SHP77 (cell line): ENCODE data around the gene LNX2.

Source experiments
- DNase-seq, 2 experiments: peaks; one replicate each; lab custom pipeline; 2025; lab: John Stamatoyannopoulos, UW

LNX2 gene

DNA sequence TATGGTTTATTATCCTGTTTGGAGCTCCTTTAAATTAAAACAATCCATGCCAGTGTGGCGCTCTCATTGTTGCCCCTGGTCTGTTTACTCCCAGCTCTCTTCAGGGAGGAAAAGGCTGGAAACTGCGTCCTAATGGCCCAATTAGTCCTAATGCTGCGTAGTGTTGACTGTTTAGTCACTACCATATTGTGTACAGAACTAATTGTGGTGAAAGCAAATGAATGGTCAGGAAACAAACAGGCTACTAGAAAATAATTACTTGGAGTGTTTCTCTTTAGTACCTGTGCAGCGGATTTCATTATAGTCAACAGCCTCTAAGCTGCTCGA lies 115.5 kb downstream of the LNX2 start:
- DNase-seq, result no peak

- DNase-seq, result no peak
Measured at GRCh38 chr13:27504128-27504867, 116.0 kb downstream of the LNX2 start.

DNA sequence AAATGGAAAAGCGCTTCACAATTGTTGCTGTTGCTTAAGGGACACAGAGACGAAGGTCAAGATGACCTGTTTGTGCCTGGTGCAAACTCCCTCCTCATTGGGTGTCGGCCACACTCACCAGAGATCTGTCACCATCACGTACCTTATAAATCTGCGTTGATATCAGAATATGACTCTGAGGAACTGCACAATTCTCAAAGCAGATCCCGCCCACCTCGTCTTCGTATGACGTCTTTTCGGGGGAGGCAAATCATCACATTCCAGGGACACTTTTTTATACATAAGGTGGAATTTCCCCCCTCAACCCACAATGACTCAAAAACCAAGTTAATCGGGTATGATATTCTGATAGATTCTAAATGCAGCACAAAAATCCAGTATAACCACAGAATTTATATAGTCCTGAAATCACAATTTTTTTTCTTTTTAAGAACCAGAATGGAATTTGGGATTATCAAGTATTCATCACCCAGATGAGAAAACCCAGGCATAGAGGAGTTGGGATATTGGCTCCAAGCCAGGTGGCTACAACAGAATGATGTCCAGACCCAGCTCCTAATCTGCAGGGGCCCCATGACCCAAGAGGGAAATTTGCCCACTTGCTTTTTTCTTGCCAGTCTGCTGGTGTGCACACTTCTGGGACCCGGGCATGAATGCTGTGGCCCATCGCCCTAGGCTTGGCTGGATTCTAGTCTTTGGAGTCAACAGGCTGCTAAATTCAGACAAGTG lies 119.4 kb downstream of the LNX2 start:
- no peak for DNase-seq

DNA sequence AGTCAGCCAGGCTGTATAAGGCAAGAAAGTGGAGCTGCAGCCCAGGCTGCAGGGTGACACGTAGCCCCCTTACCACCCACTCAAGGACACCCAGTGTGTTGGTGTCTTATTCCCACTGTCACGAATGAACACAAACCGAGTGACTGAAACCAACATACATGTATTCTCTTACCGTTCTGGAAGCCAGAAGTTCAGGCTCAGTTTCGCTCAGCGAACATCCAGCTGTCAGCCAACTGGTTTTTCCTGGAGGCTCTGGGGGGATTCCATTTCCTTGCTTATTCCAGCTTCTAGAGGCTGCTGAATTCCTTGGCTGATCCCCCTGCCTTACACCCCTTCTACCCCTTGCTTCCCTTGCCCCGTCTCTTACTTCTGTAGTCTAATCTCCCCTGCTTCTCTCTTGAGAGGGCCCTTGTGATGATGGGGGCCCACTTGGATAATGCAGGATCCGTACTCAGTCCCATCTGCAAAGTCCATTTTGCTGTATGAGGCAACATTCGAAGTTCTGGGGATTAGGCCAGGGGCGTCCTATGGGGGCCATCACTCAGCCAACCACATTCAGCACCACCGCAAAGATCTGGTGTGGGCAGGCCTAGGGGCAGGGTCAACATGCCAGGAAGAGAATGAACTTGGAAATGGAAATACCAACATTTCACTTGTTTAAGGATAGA lies 122.6 kb downstream of the LNX2 start:
- no peak for DNase-seq

DNA sequence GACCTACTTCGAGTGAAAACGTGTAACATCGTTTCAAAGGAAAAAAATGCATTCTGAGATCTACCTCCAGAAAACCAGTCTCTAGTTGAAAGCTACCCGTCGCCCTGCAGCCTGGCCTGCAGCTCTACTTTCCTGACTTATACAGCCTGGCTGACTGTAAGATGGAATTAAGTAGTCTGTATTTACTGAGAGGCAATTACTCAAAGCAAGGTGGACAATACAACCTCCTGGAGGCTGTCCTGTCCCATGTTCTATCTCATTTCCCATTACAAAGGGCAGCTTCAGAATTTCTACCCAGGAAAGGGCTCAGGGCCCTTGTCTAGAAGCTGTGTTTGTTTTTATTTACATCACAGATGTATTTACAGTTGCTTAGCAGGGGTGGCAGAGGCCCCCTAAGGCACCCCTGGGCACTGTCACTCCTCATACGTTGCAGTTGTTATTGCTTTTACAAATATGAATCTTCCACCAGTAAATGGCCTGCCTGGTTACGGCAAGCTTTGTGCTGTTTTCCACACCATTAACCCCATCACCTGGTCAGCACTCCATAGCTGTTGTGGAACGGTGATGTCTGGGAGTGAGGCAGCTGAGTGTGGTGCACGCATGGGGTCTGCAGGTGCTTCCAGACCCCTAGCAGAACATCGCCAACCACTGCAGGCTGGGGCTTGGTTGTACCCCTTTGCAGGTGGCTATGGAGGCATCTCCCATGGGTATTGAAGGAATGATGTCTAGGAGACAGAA lies 123.6 kb downstream of the LNX2 start:
- no peak for DNase-seq

- no peak for DNase-seq
Measured at GRCh38 chr13:27496006-27496405, 124.3 kb downstream of the LNX2 start.
